ENCODE data around the gene SNX32. TPM values are rescaled to one million over a fixed set of nuclear protein-coding genes. Genes with fewer than 3 reads are reported as not detected.

The SNX32 gene
- total and polyA plus RNA-seq, 2 of the 13 experiments (the other 11 are each of a cell fraction or from before 2014, with no cell fraction given) = 0.09 to 0.34 TPM

DNA sequence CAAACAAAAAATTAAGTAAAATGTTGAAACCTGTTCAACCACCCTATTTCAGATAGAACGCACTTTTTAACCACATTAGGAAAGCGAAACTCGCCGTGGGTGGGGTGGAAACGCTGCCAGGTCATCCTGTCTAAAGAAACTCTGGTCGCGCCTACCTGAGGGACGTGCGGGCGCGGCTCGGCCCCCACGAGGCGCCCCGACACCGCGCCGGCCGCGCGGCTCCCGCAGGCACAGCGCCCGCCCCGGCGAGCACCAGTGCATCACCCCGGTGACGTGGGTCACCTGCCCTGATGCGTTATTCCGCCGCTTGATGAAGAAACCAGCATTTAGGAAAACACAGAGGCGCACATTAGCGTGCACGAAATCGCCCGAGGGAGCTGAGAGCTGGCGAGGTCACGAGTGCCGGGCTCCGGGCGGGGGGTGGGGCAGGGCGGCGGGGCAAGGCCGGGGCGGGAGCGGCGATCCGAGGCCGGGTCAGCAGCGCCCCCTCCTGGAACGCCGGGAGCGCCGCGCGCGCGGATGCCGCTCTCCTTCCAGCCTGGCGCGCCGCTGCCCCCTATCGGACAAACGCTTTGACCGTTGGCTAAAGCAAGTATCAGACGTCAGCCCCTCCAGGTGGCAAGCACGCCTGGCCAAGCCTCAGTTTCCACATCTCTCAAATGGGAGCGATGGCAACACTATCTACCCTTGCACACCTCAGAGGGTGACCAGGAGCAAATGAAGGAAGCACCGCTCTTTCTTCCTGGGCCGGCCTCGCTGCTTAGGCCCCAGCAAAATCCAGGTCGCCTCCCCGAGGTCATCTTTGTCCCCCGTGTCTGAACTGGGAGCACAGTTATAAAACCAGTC, 15.7 kb upstream of the SNX32 start (continued):
- TF ChIP-seq AKAP8 (CRISPR knock-in tag; IDR thresholded peaks at IDR 0.05) (no peak), ZNF350 (CRISPR knock-in tag; IDR thresholded peaks at IDR 0.05; ENCODE audit: borderline replicate concordance, low read depth) (0 out of 2 replicates have a peak, but pooled peaks have one; percentile 33), HDAC2 (CRISPR knock-in tag; IDR thresholded peaks at IDR 0.05) (peak; percentile 21; the same call in 1 of the 2 replicates), ZNF430 (CRISPR knock-in tag; IDR thresholded peaks at IDR 0.05) (no peak), ZNF777 (CRISPR knock-in tag; IDR thresholded peaks at IDR 0.05) (peak; percentile 70), POLR2G (IDR thresholded peaks at IDR 0.05; ENCODE audit: low read depth, low read length) (0 out of 2 replicates have a peak, but pooled peaks have one; percentile 45), ZNF251 (CRISPR knock-in tag; IDR thresholded peaks at IDR 0.05) (no peak), ZSCAN30 (CRISPR knock-in tag; IDR thresholded peaks at IDR 0.05) (no peak), PHF21A (CRISPR knock-in tag; IDR thresholded peaks at IDR 0.05) (peak; percentile 32; the same call in 1 of the 2 replicates), ZNF207 (IDR thresholded peaks at IDR 0.05; ENCODE audit: borderline replicate concordance) (no peak), ZNF20 (CRISPR knock-in tag; IDR thresholded peaks at IDR 0.05) (no peak), E2F1 (CRISPR knock-in tag; IDR thresholded peaks at IDR 0.05) (0 out of 2 replicates have a peak, but pooled peaks have one; percentile 28), ZNF275 (CRISPR knock-in tag; IDR thresholded peaks at IDR 0.05; ENCODE audit: borderline replicate concordance) (no peak), GABPB1 (CRISPR knock-in tag; IDR thresholded peaks at IDR 0.05) (peak; percentile 76; the same call in 1 of the 2 replicates), JUND (CRISPR knock-in tag; IDR thresholded peaks at IDR 0.05) (no peak), ZFP36 (IDR thresholded peaks at IDR 0.05; ENCODE audit: borderline replicate concordance, low read depth, low read length, partially characterized antibody) (peak; percentile 27), ZNF274 (CRISPR knock-in tag; IDR thresholded peaks at IDR 0.05) (peak; percentile 54; the same call in 1 of the 2 replicates), GTF3A (CRISPR knock-in tag; conservative IDR thresholded peaks at IDR 0.05) (no peak), HOMEZ (CRISPR knock-in tag; IDR thresholded peaks at IDR 0.05; ENCODE audit: low read depth) (peak; percentile 58; the same call in 1 of the 2 replicates), ZFP90 (CRISPR knock-in tag; IDR thresholded peaks at IDR 0.05; ENCODE audit: borderline replicate concordance) (peak; percentile 28; the same call in 1 of the 2 replicates), SPEN (CRISPR knock-in tag; IDR thresholded peaks at IDR 0.05; ENCODE audit: low read depth) (peak; percentile 35), ZNF713 (CRISPR knock-in tag; IDR thresholded peaks at IDR 0.05) (no peak), ZNF615 (CRISPR knock-in tag; IDR thresholded peaks at IDR 0.05; ENCODE audit: borderline replicate concordance) (no peak)
- TF ChIP-seq, protein P1, sequence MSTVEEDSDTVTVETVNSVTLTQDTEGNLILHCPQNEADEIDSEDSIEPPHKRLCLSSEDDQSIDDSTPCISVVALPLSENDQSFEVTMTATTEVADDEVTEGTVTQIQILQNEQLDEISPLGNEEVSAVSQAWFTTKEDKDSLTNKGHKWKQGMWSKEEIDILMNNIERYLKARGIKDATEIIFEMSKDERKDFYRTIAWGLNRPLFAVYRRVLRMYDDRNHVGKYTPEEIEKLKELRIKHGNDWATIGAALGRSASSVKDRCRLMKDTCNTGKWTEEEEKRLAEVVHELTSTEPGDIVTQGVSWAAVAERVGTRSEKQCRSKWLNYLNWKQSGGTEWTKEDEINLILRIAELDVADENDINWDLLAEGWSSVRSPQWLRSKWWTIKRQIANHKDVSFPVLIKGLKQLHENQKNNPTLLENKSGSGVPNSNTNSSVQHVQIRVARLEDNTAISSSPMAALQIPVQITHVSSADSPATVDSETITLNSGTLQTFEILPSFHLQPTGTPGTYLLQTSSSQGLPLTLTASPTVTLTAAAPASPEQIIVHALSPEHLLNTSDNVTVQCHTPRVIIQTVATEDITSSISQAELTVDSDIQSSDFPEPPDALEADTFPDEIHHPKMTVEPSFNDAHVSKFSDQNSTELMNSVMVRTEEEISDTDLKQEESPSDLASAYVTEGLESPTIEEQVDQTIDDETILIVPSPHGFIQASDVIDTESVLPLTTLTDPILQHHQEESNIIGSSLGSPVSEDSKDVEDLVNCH (CRISPR knock-in tag; IDR thresholded peaks at IDR 0.05) = no peak
